Cerebellar nuclear complex (tissue), 1 donor: ENCODE data around the gene ELL2.
"Not testable (repeated sequence)": the region's sequence is repeated elsewhere in the genome, so short reads cannot be mapped to it uniquely, and the experiment has no call there.

Experiments used
- DNase-seq, 2 experiments: peaks; one replicate each; lab custom pipeline; 2025; lab: John Stamatoyannopoulos, UW

ELL2 gene

GRCh38 chr5:95859661-95860060 is 102.0 kb downstream of the ELL2 start:
- no peak for DNase-seq

- DNase-seq, result peak in 1 of 2 experiments; percentile 74
These were observed 102.7 kb downstream of the ELL2 start for GRCh38 chr5:95858661-95859595.

DNA sequence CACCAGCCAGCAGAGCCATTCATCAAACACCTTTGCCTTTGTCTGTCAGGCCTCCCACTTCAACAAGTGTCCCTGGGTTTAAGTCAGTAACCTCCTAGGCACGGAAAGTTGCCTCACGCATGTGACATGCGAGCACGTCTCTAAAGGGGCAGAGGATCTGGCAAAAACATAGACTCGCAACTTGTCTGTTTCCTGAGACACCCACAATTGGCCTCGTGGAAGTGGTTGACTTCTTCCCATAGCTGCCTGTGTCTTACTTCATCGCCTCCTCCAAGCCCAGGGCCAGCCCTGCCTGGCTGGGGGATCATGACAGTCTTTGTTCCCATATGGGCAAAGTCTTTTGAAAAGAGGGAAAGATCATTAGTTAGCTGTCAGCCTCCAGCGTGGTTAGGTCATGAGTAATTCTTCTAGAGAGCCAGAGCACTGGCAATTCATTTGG is 103.6 kb downstream of the ELL2 start:
- no peak for DNase-seq

DNA sequence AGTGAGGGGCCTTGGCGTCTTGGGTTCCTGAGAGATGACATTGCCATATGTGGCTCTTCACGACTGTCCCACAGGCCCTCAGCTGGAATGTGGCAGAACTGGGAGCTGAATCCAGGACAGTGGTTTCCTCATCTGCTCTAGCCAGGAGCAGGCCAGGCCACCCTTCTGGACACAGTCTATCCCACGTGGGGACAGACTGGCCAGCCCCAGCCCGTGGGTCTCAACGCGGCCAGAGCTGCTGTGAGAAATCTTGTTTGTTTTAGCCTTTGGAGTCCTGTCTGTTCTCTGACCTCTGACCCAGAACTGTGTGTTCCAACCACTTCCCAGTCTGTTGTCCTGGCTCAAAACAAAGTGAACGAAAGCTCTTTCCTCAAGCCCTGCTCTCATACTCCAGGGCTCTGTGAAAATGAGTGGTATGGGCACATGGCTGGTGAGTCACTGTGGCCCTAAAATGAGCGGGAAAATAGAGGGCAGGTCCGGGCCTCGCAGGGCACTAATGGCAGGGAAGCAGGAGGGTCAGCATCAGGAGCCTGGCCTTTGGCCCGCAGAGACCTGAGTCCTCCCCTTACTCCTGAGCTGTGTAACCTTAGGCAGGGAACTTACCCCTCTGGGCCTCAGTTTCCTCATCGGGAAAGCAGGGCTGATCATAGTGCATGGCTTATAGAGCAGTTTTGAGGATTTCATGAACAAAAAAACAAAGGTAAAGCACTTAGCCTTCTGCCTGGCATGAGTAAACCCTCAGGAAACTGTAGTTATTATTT is 104.3 kb downstream of the ELL2 start:
- no peak for DNase-seq

- no peak for DNase-seq
These were observed 105.1 kb downstream of the ELL2 start for GRCh38 chr5:95856501-95856981.

- DNase-seq, result no peak
These were observed 108.2 kb downstream of the ELL2 start for GRCh38 chr5:95853490-95853889.

DNA sequence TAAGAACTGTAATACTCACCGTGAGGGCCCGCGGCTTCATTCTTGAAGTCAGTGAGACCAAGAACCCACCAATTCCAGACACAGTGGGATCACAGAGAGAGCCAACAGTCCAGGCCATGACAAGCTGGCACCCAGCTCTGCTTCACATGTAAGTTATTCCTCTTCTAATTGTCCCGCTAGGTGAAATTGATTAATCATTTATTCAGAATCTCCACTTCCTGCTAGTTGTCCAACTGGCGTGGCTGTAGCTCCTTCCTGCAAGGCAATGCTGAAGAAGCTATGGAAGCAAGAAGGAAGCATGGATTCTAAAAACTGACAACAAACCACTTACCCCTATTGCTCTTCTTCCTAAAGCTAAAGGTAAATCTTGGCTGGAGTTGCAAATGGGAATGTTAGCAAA is 109.1 kb downstream of the ELL2 start:
- DNase-seq, result no peak

DNA sequence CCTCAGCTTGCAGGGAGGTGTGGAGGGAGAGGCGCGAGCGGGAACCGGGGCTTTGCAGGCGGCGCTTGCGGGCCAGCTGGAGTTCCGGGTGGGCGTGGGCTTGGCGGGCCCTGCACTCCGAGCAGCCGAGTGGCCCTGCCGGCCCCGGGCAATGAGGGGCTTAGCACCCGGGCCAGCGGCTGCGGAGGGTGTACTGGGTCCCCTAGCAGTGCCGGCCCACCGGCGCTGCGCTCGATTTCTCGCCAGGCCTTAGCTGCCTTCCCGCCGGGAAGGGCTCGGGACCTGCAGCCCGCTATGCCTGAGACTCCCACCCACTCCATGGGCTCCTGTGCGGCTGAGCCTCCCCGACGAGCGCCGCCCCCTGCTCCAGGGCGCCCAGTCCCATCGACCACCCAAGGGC is 110.5 kb downstream of the ELL2 start:
- DNase-seq, result not testable (repeated sequence)

DNA sequence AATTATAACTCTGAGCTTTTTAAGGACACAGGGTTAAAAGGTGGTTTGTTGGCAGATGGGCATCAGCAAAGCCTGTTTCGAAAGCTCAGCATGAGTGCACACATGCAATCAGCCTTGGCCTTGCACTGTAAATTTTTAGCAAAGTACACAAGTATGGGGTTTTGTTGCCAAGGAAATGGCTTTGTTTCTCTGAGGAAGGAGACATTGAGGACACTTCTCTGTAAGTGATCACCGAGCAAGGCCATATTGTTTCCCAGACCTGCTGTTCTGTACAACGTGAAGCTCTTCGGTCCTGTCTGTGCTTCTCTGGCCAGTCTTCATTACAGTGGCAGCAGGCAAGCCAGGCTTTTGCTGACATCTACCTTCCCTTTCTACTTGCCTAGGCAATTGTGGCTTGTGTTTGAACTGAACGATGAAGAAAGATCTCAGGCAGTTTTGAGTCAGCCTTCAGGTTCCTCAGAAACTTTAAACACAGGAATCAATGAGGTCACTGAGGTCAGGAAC is 111.2 kb downstream of the ELL2 start:
- DNase-seq, result no peak

DNA sequence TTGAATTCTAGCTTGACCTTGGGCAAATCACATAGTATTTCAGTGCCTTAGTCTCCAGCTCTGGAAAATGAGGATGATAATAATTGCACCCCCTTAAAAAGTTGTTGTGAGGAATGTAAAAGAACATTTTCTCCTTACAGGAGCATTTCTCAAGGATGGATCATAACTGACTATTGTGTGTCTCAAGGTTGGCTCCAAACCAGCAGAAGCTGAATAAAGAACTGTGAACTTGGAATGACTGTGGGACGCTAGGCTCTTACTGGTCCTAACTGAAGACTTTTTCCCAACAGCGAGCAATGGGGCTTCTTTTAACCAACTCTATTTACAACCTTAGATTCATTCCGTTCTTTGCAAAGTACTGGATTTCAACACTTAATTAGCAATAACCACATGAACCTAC is 113.0 kb downstream of the ELL2 start:
- DNase-seq, result no peak

DNA sequence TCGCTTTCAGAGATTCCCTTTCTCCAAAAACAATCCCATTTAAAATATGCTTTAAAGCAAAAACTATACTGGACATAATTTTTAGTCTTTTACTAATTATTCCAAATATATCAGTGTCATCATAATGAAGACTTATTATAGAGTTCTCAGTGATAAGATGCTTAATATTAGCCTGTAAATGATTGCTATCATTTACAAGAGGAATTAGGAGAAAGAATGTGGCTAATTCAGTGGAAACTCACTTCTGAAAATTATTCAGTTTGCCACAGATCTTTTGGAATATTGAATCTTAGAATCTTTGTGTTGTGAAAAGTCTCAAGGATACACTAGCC is 114.4 kb downstream of the ELL2 start:
- no peak for DNase-seq

- DNase-seq, result peak; percentile 81 to 89
These were observed 114.9 kb downstream of the ELL2 start for GRCh38 chr5:95846554-95847260.

GRCh38 chr5:95845391-95845790 is 116.3 kb downstream of the ELL2 start:
- DNase-seq, result no peak

- DNase-seq, result no peak
These were observed 117.9 kb downstream of the ELL2 start for GRCh38 chr5:95843733-95844223.

DNA sequence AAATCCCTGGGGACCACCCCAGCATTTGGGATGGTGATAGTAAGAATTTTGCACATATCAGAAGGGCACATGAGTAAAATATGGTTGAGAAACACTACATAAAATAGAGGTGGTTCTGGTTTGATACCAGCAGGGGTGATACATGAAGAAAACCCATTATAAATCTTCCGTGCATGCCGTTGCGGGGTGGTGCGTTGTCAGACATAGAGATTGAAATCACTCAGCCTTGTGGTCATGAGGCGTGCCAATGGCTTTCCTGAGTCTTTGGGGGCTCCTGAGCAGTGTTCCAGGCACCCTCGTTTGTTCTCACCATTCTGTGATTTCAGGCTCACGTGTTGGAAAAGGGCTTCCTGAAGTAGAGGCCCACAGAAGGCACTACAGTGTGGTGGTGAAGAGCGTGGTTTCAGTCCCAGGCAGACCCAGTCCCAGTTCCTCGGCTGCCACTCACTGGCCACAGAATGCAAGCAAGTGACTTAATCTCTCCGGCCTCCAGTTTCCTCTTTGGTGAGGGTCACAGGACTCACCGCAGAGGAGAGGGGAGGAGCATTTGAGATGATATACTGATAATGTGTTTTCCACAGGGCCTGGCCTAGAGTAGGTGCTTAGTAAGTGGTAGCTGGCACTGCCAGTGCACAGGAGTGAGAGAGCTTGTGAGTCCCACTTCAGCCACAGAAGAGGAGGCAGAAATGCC is 118.7 kb downstream of the ELL2 start:
- no peak for DNase-seq

DNA sequence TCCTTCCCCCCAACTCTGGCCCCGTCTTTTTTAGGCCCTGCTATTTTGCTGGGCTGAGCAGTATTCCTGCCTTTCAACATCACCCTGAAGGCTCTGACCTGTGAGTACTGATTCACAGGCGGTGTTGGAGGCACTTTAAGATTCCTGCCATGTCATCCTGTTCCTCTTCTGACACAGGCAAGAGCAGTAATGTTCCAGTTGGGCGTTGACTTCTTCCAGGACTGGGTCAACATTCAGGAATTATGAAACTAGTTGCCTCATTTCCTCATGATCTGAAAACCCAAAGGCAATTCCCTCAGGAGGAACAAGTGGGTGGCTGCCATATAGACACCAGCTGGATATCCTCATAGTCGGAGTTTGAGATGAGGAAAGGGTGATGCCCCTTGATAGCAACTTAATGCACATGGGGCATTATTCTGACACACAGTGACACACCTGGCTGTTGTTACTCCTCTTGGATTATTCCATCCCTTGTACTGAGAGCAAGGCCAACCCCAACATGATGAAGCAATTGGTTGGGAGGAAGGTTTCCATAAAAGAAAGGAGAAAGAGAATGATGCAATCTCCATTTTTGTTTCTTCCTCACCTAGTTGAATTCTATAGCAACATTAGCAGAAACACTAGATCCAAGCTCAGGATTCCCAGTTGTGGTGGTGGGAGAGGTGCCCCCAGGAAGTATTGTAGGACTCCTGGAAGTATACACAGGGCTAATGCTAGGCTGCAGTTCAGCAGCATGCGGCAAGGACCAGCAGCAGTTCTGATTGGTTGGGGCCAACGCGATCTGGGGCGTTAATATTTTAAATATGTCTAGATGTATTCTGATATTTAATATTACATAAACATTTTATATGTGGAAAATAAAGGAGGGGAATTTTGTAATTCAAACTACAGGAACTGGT is 119.5 kb downstream of the ELL2 start:
- no peak for DNase-seq

- DNase-seq, result no peak
These were observed 120.5 kb downstream of the ELL2 start for GRCh38 chr5:95840956-95841705.

DNA sequence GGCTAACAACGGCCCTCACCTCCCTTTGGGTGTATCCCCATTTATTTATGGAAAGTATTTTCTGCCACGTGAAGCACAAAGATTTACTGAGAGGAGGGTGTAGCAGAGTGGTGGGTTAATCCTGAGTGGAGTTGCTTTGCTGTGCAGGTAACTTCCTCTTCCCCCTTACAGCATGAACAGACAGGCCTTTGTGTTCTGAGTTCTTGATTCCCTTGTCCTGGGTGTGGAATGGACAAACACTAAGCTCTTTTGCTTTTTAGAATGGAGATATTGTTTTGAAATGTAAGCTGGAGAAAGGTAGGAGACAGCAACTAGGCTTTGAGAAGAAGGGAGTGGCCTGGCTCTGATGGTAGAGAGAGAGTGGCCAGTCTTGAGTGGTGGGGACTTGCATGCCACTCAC is 122.0 kb downstream of the ELL2 start:
- no peak for DNase-seq

GRCh38 chr5:95838556-95838955 is 123.1 kb downstream of the ELL2 start:
- no peak for DNase-seq
